ENCODE data around the gene NDEL1.

Gene NDEL1

GRCh38 chr17:8477171-8477570 lies 41.5 kb downstream of the NDEL1 start:
- Histone ChIP-seq H3K27ac (ENCODE audit: extremely low read depth, low read depth, low read length) (no peak overlapping the region), H3K9me3 (ENCODE audit: control insufficient read depth, insufficient read depth, low read depth, low read length) (no peaks in the 10 kb centered on the region), H3K36me3 (ENCODE audit: control insufficient read depth in 2 of 2, insufficient read depth in 1 of 2, low read length in 2 of 2) (peaks cover 63 to 100% of the 10 kb centered on the region in 2 experiments), H3K4me1 (ENCODE audit: control insufficient read depth, insufficient read depth, low read length) (no peaks in the 10 kb centered on the region), H3K4me3 (ENCODE audit: low read depth, low read length) (no peak overlapping the region)
- TF ChIP-seq KLF7 (tag by site-specific recombination; IDR thresholded peaks at IDR 0.05; ENCODE audit: borderline replicate concordance) (no peak), IKZF3 (tag by site-specific recombination; IDR thresholded peaks at IDR 0.05) (no peak), PRDM1 (tag by site-specific recombination; IDR thresholded peaks at IDR 0.05) (no peak), ZNF501 (tag by site-specific recombination; IDR thresholded peaks at IDR 0.05) (no peak), ZFP37 (tag by site-specific recombination; IDR thresholded peaks at IDR 0.05) (no peak), OSR2 (tag by site-specific recombination; IDR thresholded peaks at IDR 0.05) (no peak), ZNF777 (tag by site-specific recombination; IDR thresholded peaks at IDR 0.05; ENCODE audit: borderline replicate concordance) (no peak), KLF16 (tag by site-specific recombination; IDR thresholded peaks at IDR 0.05) (no peak), ZBTB11 (tag by site-specific recombination; conservative IDR thresholded peaks at IDR 0.05; ENCODE audit: low read depth) (no peak), ZNF521 (tag by site-specific recombination; IDR thresholded peaks at IDR 0.05) (no peak), ZNF624 (tag by site-specific recombination; IDR thresholded peaks at IDR 0.05) (no peak), ZBTB1 (tag by site-specific recombination; IDR thresholded peaks at IDR 0.05) (no peak), ZXDB (tag by site-specific recombination; IDR thresholded peaks at IDR 0.05) (no peak), ZNF146 (tag by site-specific recombination; IDR thresholded peaks at IDR 0.05) (no peak), ZNF274 (IDR thresholded peaks at IDR 0.05; ENCODE audit: low read length) (no peak), ZNF274 (tag by site-specific recombination; IDR thresholded peaks at IDR 0.05; ENCODE audit: borderline replicate concordance) (no peak), ZNF837 (tag by site-specific recombination; IDR thresholded peaks at IDR 0.05) (no peak)
- TF ChIP-seq, protein P1, sequence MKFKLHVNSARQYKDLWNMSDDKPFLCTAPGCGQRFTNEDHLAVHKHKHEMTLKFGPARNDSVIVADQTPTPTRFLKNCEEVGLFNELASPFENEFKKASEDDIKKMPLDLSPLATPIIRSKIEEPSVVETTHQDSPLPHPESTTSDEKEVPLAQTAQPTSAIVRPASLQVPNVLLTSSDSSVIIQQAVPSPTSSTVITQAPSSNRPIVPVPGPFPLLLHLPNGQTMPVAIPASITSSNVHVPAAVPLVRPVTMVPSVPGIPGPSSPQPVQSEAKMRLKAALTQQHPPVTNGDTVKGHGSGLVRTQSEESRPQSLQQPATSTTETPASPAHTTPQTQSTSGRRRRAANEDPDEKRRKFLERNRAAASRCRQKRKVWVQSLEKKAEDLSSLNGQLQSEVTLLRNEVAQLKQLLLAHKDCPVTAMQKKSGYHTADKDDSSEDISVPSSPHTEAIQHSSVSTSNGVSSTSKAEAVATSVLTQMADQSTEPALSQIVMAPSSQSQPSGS (tag by site-specific recombination; IDR thresholded peaks at IDR 0.05; ENCODE audit: low read depth) = no peak
- TF ChIP-seq, protein P2, sequence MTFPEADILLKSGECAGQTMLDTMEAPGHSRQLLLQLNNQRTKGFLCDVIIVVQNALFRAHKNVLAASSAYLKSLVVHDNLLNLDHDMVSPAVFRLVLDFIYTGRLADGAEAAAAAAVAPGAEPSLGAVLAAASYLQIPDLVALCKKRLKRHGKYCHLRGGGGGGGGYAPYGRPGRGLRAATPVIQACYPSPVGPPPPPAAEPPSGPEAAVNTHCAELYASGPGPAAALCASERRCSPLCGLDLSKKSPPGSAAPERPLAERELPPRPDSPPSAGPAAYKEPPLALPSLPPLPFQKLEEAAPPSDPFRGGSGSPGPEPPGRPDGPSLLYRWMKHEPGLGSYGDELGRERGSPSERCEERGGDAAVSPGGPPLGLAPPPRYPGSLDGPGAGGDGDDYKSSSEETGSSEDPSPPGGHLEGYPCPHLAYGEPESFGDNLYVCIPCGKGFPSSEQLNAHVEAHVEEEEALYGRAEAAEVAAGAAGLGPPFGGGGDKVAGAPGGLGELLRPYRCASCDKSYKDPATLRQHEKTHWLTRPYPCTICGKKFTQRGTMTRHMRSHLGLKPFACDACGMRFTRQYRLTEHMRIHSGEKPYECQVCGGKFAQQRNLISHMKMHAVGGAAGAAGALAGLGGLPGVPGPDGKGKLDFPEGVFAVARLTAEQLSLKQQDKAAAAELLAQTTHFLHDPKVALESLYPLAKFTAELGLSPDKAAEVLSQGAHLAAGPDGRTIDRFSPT (tag by site-specific recombination; IDR thresholded peaks at IDR 0.05) = no peak
- ChIA-PET POLR2A (no interaction called here), CTCF (no interaction called here)

- H3K36me3 ChIP-seq (ENCODE audit: control insufficient read depth in 2 of 2, insufficient read depth in 1 of 2, low read length in 2 of 2) = peaks cover 70 to 100% of the 10 kb centered on the region in 2 experiments
- ChIA-PET CTCF (interaction anchor here (0.5 to 0.8 kb wide), 3 partner anchors 8 to 347 kb away, joined by 3 read pairs; no protein-coding TSS in a partner anchor), POLR2A (no interaction called here)
- H3K4me1 ChIP-seq (ENCODE audit: control insufficient read depth, insufficient read depth, low read length) = no peaks in the 10 kb centered on the region
- H3K4me3 ChIP-seq (ENCODE audit: low read depth, low read length) = no peak overlapping the region
- H3K9me3 ChIP-seq (ENCODE audit: control insufficient read depth, insufficient read depth, low read depth, low read length) = no peaks in the 10 kb centered on the region
- no peak overlapping the region for H3K27ac ChIP-seq (ENCODE audit: extremely low read depth, low read depth, low read length)
- TF ChIP-seq ZNF530 (tag by site-specific recombination; IDR thresholded peaks at IDR 0.05; ENCODE audit: low read depth) (no peak), ZFP41 (tag by site-specific recombination; IDR thresholded peaks at IDR 0.05; ENCODE audit: borderline replicate concordance) (no peak), SCRT2 (tag by site-specific recombination; IDR thresholded peaks at IDR 0.05) (no peak), ZNF302 (tag by site-specific recombination; IDR thresholded peaks at IDR 0.05; ENCODE audit: low read depth) (no peak), ZNF654 (tag by site-specific recombination; IDR thresholded peaks at IDR 0.05; ENCODE audit: low read depth) (no peak), ZNF785 (tag by site-specific recombination; IDR thresholded peaks at IDR 0.05) (no peak), ZNF701 (tag by site-specific recombination; IDR thresholded peaks at IDR 0.05) (no peak)
- TF ChIP-seq, protein P3, sequence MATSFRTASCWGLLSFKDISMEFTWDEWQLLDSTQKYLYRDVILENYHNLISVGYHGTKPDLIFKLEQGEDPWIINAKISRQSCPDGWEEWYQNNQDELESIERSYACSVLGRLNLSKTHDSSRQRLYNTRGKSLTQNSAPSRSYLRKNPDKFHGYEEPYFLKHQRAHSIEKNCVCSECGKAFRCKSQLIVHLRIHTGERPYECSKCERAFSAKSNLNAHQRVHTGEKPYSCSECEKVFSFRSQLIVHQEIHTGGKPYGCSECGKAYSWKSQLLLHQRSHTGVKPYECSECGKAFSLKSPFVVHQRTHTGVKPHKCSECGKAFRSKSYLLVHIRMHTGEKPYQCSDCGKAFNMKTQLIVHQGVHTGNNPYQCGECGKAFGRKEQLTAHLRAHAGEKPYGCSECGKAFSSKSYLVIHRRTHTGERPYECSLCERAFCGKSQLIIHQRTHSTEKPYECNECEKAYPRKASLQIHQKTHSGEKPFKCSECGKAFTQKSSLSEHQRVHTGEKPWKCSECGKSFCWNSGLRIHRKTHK (tag by site-specific recombination; IDR thresholded peaks at IDR 0.05) = no peak
These were observed 42.2 kb downstream of the NDEL1 start for GRCh38 chr17:8477715-8478441.

All from HEK293 (cell line).